Large intestine (tissue), 3 donors: ENCODE data around the gene IDH2. TPM values are rescaled to one million over a fixed set of nuclear protein-coding genes. Genes with fewer than 3 reads are reported as not detected.
A peak's percentile ranks its signal among the peaks of the same experiment; 100 is the strongest.

Experiments used
- DNase-seq, 2 donors: peaks; one replicate each; pipeline versions ENCODE4 v3.0.0 to v3.0.0-alpha.2; 2013
- H3K27ac ChIP-seq: one replicate; pipeline ENCODE4 v1.5.1; 2013; ENCODE audit warnings: low read length
- H3K27me3 ChIP-seq: 2 replicates; pipeline ENCODE4 v1.6.1; 2013; ENCODE audit warnings: low read length; ENCODE audit not compliant: control insufficient read depth, insufficient read depth
- H3K36me3 ChIP-seq: 2 replicates; pipeline ENCODE4 v1.6.1; 2013; ENCODE audit warnings: low read length; ENCODE audit not compliant: control insufficient read depth, insufficient read depth
- H3K4me1 ChIP-seq: one replicate; pipeline ENCODE4 v1.6.1; 2013; ENCODE audit warnings: low read length; ENCODE audit not compliant: control insufficient read depth, insufficient read depth
- H3K4me3 ChIP-seq: one replicate; pipeline ENCODE4 v1.5.1; 2013; ENCODE audit warnings: low read length
- H3K9me3 ChIP-seq: one replicate; pipeline ENCODE4 v1.6.1; 2013; ENCODE audit warnings: mild to moderate bottlenecking, low read depth, low read length, moderate library complexity; ENCODE audit not compliant: control insufficient read depth
- WGBS: methylation state at CpG from one replicate; pipeline ENCODE4 v1.1.5; 2013; ENCODE audit warnings: low lambda C conversion rate; ENCODE audit not compliant: insufficient coverage; 5-methylcytosine and 5-hydroxymethylcytosine counted together
- polyA plus RNA-seq: library from polyadenylated mRNA; unstranded; fragments of 120-200 nt; gene quantifications from one replicate; pipeline ENCODE4 v1.2.1, GENCODE V29; 2013

IDH2 gene
- polyA plus RNA-seq, 1 donor, result 85.2 TPM

DNA sequence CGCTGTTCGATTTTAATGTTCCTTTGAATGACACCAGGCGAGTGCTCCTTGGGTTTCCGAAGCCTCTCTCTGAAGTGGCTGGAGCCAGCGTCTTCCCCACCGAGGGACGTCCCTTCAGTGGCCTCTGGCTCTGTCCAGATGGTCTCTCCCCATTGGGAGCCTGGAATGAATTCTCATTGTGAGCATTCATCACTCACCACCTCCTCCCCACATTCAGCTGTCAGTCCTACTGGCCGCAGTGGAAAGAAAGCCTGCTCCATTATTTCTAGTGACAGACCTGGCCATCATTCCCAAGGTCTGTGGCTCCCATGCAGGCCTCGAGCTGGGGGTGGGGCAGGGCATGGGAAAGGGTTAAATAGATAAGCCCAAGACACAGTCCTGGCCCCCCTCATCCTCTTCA, 65.9 kb downstream of the IDH2 start:
- WGBS, result no CpG with 5 or more reads among the region's 9 CpGs
- Histone ChIP-seq H3K4me1 (peaks cover 71% of the 10 kb centered on the region), H3K9me3 (peaks cover 3% of the 10 kb centered on the region), H3K36me3 (no peaks in the 10 kb centered on the region), H3K4me3 (no peak overlapping the region), H3K27me3 (no peaks in the 10 kb centered on the region), H3K27ac (no peak overlapping the region)
- no peak for DNase-seq

DNA sequence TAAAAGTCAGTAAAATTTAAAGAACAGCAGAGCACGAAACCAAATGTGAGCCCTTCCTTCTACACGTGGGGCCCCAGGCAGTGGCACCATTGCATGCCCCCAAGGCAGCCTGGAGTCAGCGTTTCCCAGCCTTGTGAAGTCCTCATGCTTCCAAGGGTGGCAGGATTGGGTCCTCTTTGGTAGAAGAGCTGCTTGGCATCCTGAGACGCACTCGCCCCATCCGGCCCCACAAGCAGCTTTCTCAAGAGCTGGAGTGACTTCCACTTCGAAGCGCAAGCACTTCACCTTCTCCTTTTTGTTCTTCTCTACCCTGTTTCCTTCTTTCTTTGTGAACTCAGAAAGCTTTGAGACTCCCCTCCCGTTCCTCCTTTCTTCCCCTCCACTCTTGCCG, 66.4 kb downstream of the IDH2 start:
- no CpG with 5 or more reads among the region's 10 CpGs for WGBS
- Histone ChIP-seq H3K36me3 (no peaks in the 10 kb centered on the region), H3K4me1 (peaks cover 70% of the 10 kb centered on the region), H3K27ac (peak overlapping the region; percentile 89), H3K4me3 (no peak overlapping the region), H3K27me3 (no peaks in the 10 kb centered on the region), H3K9me3 (peaks cover 3% of the 10 kb centered on the region)
- no peak for DNase-seq

DNA sequence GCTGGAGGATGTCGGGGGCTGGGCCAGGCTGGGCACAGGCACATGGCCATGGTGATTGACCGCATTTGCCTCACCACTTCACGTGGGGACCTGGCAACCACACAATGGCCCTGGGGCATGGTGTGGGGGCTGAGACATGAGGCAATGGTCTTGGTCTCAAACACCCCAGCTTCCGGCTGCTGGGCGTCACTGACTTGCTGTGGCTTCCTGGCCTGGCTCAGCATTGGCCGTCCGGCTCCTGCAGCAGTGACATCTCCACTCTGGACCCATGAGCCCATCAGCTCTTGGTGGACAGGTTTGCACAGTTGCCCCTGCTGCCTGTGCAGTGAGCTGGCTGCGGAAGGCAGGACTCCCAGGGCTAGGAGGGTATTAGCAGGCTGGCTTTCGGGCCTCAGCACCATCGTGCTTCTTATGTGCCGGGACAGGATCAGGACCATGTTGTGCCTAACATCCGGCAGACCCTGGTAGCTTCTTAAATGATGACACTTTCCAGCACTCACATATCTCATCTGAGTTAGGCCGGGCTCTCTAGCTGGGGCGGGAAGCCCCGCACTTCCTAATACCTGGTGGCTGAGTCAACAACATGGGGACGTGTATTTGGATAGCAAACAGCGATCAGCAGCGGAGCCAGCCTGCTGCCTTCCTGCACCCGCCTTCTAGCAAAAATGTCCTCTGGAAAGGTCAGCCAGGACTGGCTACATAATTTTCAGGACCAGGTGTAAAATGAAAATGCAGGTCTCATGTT, 67.0 kb downstream of the IDH2 start:
- Histone ChIP-seq H3K4me3 (no peak overlapping the region), H3K4me1 (peaks cover 69% of the 10 kb centered on the region), H3K27ac (peak overlapping the region; percentile 89), H3K27me3 (no peaks in the 10 kb centered on the region), H3K36me3 (no peaks in the 10 kb centered on the region), H3K9me3 (peaks cover 3% of the 10 kb centered on the region)
- WGBS, result no CpG with 5 or more reads among the region's 19 CpGs
- peak in 1 of 2 donors; percentile 50 for DNase-seq

DNA sequence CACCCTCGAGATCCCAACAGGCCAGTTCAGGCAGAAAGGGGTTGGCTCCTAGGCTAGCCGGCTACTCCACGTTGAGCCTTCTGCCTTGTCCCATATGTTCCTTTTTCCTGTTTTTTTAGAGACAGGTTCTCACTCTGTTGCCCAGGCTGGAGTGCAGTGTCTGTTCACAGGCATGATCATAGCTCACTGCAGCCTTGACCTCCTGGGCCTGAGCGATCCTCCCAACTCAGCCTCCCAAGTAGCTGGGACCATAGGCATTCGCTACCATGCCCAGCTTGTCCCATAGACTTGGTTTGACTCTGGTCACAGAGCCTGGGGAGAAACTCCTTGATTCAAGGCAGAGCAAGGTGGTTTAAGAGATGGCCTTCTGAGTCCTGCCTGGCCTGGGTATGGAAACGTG, 68.8 kb downstream of the IDH2 start:
- WGBS, result no CpG with 5 or more reads among the region's 6 CpGs
- Histone ChIP-seq H3K36me3 (no peaks in the 10 kb centered on the region), H3K4me3 (no peak overlapping the region), H3K4me1 (peaks cover 69% of the 10 kb centered on the region), H3K9me3 (peaks cover 3% of the 10 kb centered on the region), H3K27ac (peak overlapping the region; percentile 89), H3K27me3 (no peaks in the 10 kb centered on the region)
- DNase-seq, result no peak

Other genes starting within 250 kb of the IDH2 start
- gene AP3S2, start 208.5 kb downstream of the IDH2 start, polyA plus RNA-seq, result 26.1 TPM
- gene ARPIN, start 189.5 kb downstream of the IDH2 start, polyA plus RNA-seq, result 31.3 TPM
- 22.6 TPM for gene ZNF710, start 101.1 kb downstream of the IDH2 start, polyA plus RNA-seq
- gene SEMA4B, start 98.9 kb upstream of the IDH2 start, polyA plus RNA-seq, result 57.7 TPM
- gene CIB1, start 131.5 kb upstream of the IDH2 start, polyA plus RNA-seq, result 87.1 TPM
- gene GDPGP1, start 131.7 kb upstream of the IDH2 start, polyA plus RNA-seq, result 7.8 TPM
- gene TTLL13, start 147.1 kb upstream of the IDH2 start, polyA plus RNA-seq, result 0.33 TPM
- 76.1 TPM for gene NGRN, start 163.2 kb upstream of the IDH2 start, polyA plus RNA-seq
- 6.0 TPM for gene ZNF774, start 249.8 kb upstream of the IDH2 start, polyA plus RNA-seq